DND-41 (cell line): ENCODE results near the gene EPB41L2.

ENCODE experiments used
- CTCF ChIP-seq: IDR thresholded peaks from 2 replicates; pipeline ENCODE4 v1.5.1; 2012; ENCODE audit warnings: borderline replicate concordance, low read length, moderate library complexity, mild to moderate bottlenecking; ENCODE audit not compliant: poor library complexity, severe bottlenecking; ENCODE audit errors: extremely low read depth
- EZH2 ChIP-seq: IDR thresholded peaks from 3 replicates; pipeline ENCODE4 v1.6.1; 2012; ENCODE audit warnings: borderline replicate concordance, low read depth, mild to moderate bottlenecking, moderate library complexity, low read length, inconsistent platforms; ENCODE audit not compliant: severe bottlenecking

- TF ChIP-seq CTCF (no peak), EZH2 (no peak)
Measured at GRCh38 chr6:130796313-130796905, 266.6 kb downstream of the EPB41L2 start.
